Measurements from ENCODE around the gene PLEKHA6.

DNA sequence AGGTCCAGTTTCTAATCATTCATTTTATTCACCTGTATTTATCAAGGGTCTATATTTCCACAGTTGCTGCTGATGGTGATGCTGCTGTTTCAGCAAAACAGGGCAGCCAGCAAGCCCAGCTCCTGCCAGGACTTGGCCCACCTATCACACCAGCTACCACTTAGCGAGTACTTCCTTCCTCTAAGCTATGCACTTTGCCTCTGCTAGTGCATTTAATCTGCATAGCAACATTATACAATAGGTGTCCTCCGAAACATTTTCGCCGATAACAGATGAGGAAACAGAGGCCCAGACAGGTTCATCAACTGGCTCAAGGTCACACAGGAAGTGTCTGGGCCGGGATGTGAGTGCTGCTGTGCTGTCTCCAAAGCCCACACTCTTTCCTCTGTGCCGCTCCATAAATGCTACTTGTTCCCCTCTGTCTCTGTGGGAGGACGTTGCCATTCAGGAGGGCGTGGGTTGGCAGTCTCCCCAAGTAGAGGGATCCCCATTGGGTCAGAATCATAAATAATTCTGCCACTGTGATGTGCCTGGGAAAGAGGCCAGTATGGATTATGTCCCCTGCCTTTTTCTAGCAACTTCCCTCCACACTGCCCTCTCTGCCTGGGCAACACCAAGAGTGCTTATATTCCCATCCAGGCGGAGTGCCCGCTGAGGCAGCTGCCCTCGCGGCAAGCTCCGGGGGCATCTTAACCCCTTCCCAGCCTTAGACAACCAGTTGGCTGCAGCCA is 9.4 kb upstream of the PLEKHA6 start:
- TF ChIP-seq, protein P1, sequence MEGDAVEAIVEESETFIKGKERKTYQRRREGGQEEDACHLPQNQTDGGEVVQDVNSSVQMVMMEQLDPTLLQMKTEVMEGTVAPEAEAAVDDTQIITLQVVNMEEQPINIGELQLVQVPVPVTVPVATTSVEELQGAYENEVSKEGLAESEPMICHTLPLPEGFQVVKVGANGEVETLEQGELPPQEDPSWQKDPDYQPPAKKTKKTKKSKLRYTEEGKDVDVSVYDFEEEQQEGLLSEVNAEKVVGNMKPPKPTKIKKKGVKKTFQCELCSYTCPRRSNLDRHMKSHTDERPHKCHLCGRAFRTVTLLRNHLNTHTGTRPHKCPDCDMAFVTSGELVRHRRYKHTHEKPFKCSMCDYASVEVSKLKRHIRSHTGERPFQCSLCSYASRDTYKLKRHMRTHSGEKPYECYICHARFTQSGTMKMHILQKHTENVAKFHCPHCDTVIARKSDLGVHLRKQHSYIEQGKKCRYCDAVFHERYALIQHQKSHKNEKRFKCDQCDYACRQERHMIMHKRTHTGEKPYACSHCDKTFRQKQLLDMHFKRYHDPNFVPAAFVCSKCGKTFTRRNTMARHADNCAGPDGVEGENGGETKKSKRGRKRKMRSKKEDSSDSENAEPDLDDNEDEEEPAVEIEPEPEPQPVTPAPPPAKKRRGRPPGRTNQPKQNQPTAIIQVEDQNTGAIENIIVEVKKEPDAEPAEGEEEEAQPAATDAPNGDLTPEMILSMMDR (IDR thresholded peaks at IDR 0.05 in 8 of 11, conservative IDR thresholded peaks at IDR 0.05 in 3 of 11) = no peak
- TF ChIP-seq POLR2AphosphoS5 (IDR thresholded peaks at IDR 0.05) = peak in 2 of 3 donors; percentile 26 to 45
